Parathyroid adenoma (tissue), 2 donors: ENCODE results near the gene PKP4.
"Not testable (repeated sequence)": the region's sequence is repeated elsewhere in the genome, so short reads cannot be mapped to it uniquely, and the experiment has no call there.

Source experiments
- H2AFZ ChIP-seq: fragments of 300-600 bp; sonication (generic); one replicate; pipeline ENCODE4 v1.7.0; 2017; ENCODE audit warnings: antibody characterized with exemption, mild to moderate bottlenecking
- H3K27ac ChIP-seq: fragments of 300-600 bp; sonication (generic); one replicate; pipeline ENCODE4 v1.7.0; 2017
- H3K27me3 ChIP-seq: fragments of 300-600 bp; sonication (generic); one replicate; pipeline ENCODE4 v1.7.0; 2017; ENCODE audit warnings: low read length; ENCODE audit not compliant: control insufficient read depth, insufficient read depth
- H3K36me3 ChIP-seq: fragments of 300-600 bp; sonication (generic); one replicate; pipeline ENCODE4 v1.7.0; 2017; ENCODE audit warnings: low read length; ENCODE audit not compliant: control insufficient read depth, insufficient read depth
- H3K4me1 ChIP-seq: fragments of 300-600 bp; sonication (generic); one replicate; pipeline ENCODE4 v1.7.0; 2017; ENCODE audit warnings: control low read depth
- H3K4me2 ChIP-seq: fragments of 300-600 bp; sonication (generic); one replicate; pipeline ENCODE4 v1.7.0; 2017; ENCODE audit warnings: low read length
- H3K4me3 ChIP-seq: fragments of 300-600 bp; sonication (generic); one replicate; pipeline ENCODE4 v1.7.0; 2017; ENCODE audit warnings: low read depth, low read length
- H3K79me2 ChIP-seq: fragments of 300-600 bp; sonication (generic); one replicate; pipeline ENCODE4 v1.7.0; 2017; ENCODE audit warnings: control low read depth
- H3K9ac ChIP-seq: fragments of 300-600 bp; sonication (generic); one replicate; pipeline ENCODE4 v1.7.0; 2017; ENCODE audit warnings: mild to moderate bottlenecking
- H3K9me3 ChIP-seq: fragments of 300-600 bp; sonication (generic); one replicate; pipeline ENCODE4 v1.7.0; 2017; ENCODE audit warnings: low read length; ENCODE audit not compliant: control insufficient read depth
- CTCF ChIP-seq: fragments of 300-600 bp; sonication (generic); IDR thresholded peaks from one replicate; pipeline ENCODE4 v1.7.0; 2017; ENCODE audit warnings: antibody characterized with exemption, mild to moderate bottlenecking
- donor health status: primary hyperparathyroidism.

Gene PKP4

GRCh38 chr2:158467248-158467647 is 10.5 kb downstream of the PKP4 start:
- Histone ChIP-seq H3K9ac (no peak overlapping the region), H3K9me3 (no peaks in the 10 kb centered on the region), H3K4me3 (no peak overlapping the region), H3K4me1 (peaks cover 6% of the 10 kb centered on the region), H3K4me2 (no peak overlapping the region), H3K79me2 (peaks cover 37% of the 10 kb centered on the region), H3K27ac (no peak overlapping the region), H3K36me3 (no peaks in the 10 kb centered on the region), H3K27me3 (no peaks in the 10 kb centered on the region), H2AFZ (no peak overlapping the region)
- TF ChIP-seq CTCF = no peak

GRCh38 chr2:158472829-158473228 is 16.1 kb downstream of the PKP4 start:
- H2AFZ ChIP-seq, H3K36me3 ChIP-seq, H3K4me1 ChIP-seq, H3K4me2 ChIP-seq, H3K9me3 ChIP-seq, H3K27me3 ChIP-seq, H3K9ac ChIP-seq, H3K4me3 ChIP-seq, H3K27ac ChIP-seq: not testable (repeated sequence)
- peaks cover 18% of the 10 kb centered on the region for H3K79me2 ChIP-seq

- H3K4me2 ChIP-seq, H3K36me3 ChIP-seq, H3K27ac ChIP-seq, H2AFZ ChIP-seq, H3K4me1 ChIP-seq, H3K27me3 ChIP-seq, H3K4me3 ChIP-seq, H3K9ac ChIP-seq, H3K9me3 ChIP-seq: not testable (repeated sequence)
- H3K79me2 ChIP-seq = peaks cover 17% of the 10 kb centered on the region
Observed at GRCh38 chr2:158473300-158473699, 16.5 kb downstream of the PKP4 start.

GRCh38 chr2:158473719-158474392 is 17.1 kb downstream of the PKP4 start:
- TF ChIP-seq CTCF = no peak
- Histone ChIP-seq H3K4me1 (no peaks in the 10 kb centered on the region), H3K9me3 (no peaks in the 10 kb centered on the region), H3K27ac (no peak overlapping the region), H3K27me3 (no peaks in the 10 kb centered on the region), H2AFZ (no peak overlapping the region), H3K4me3 (no peak overlapping the region), H3K36me3 (no peaks in the 10 kb centered on the region), H3K79me2 (peaks cover 15% of the 10 kb centered on the region), H3K9ac (no peak overlapping the region), H3K4me2 (no peak overlapping the region)

GRCh38 chr2:158474526-158475011 is 17.8 kb downstream of the PKP4 start:
- H3K9ac ChIP-seq, H3K4me3 ChIP-seq, H3K9me3 ChIP-seq, H3K4me2 ChIP-seq, H3K27ac ChIP-seq, H3K36me3 ChIP-seq, H2AFZ ChIP-seq, H3K27me3 ChIP-seq, H3K4me1 ChIP-seq: not testable (repeated sequence)
- H3K79me2 ChIP-seq = peaks cover 11% of the 10 kb centered on the region

GRCh38 chr2:158477202-158477601 is 20.4 kb downstream of the PKP4 start:
- H3K36me3 ChIP-seq = no peaks in the 10 kb centered on the region
- no peaks in the 10 kb centered on the region for H3K27me3 ChIP-seq
- no peak overlapping the region for H3K27ac ChIP-seq
- H3K79me2 ChIP-seq = peaks cover 12% of the 10 kb centered on the region
- H2AFZ ChIP-seq = no peak overlapping the region
- H3K4me2 ChIP-seq = no peak overlapping the region
- no peak overlapping the region for H3K9ac ChIP-seq
- no peaks in the 10 kb centered on the region for H3K4me1 ChIP-seq
- H3K9me3 ChIP-seq = no peaks in the 10 kb centered on the region
- no peak overlapping the region for H3K4me3 ChIP-seq
- TF ChIP-seq CTCF = no peak
